Heart right ventricle (tissue), 16 donors: Measurements from ENCODE around the gene RTN4. TPM values are rescaled to one million over a fixed set of nuclear protein-coding genes. Genes with fewer than 3 reads are reported as not detected.
"Not testable (repeated sequence)": the region's sequence is repeated elsewhere in the genome, so short reads cannot be mapped to it uniquely, and the experiment has no call there.

Experiments used
- ATAC-seq, 8 donors: fragments of 200-7000 bp; cut with Tn5 transposase; one replicate each; pipeline ENCODE4 v1.9.1; 2020; ENCODE audit warnings: mild to moderate bottlenecking in 8 of 8, moderate library complexity in 8 of 8, moderate number of reproducible peaks in 1 of 8
- DNase-seq, 2 donors: peaks; one replicate each; pipeline ENCODE4 v3.0.0-alpha.2; 2020
- H3K27ac ChIP-seq, 10 donors: fragments of 200-600 bp; sonication (generic) in 2 of 10; one replicate each; pipeline versions ENCODE4 v1.5.0 to v1.8.0; 2020 to 2022; ENCODE audit warnings: mild to moderate bottlenecking in 3 of 10
- H3K27me3 ChIP-seq, 7 donors: fragments of 200-600 bp; one replicate each; pipeline ENCODE4 v1.8.0; 2021 to 2022; ENCODE audit warnings: mild to moderate bottlenecking in 2 of 7
- H3K36me3 ChIP-seq, 9 donors: fragments of 200-600 bp; sonication (generic) in 1 of 9; one replicate each; pipeline versions ENCODE4 v1.5.0 to v1.8.0; 2020 to 2022; ENCODE audit warnings: mild to moderate bottlenecking in 2 of 9
- H3K4me1 ChIP-seq, 9 donors: fragments of 200-600 bp; sonication (generic) in 1 of 9; one replicate each; pipeline versions ENCODE4 v1.5.0 to v1.8.0; 2020 to 2022; ENCODE audit warnings: mild to moderate bottlenecking in 4 of 9
- H3K4me3 ChIP-seq, 10 donors: fragments of 200-600 bp; sonication (generic) in 2 of 10; one replicate each; pipeline versions ENCODE4 v1.5.0 to v1.8.0; 2020 to 2022; ENCODE audit warnings: mild to moderate bottlenecking in 7 of 10, moderate library complexity in 2 of 10
- H3K9me3 ChIP-seq, 11 donors: fragments of 200-600 bp in 10 of 11; sonication (generic) in 2 of 11; one replicate each; pipeline versions ENCODE4 v1.5.0 to v1.8.0; 2013 to 2022; ENCODE audit warnings: mild to moderate bottlenecking in 2 of 11, control low read depth in 1 of 11, moderate library complexity in 1 of 11
- WGBS, 2 donors: extraction: QIAGEN DNeasy Blood & Tissue Kit; methylation state at CpG; one replicate each; pipeline ENCODE4 v1.1.7; 2013; ENCODE audit warnings: inconsistent platforms in 1 of 2; 5-methylcytosine and 5-hydroxymethylcytosine counted together
- intact Hi-C, 10 donors: fragments of 100-400 bp; cut with DNase I; formaldehyde crosslinking; loops; one replicate each; pipeline versions ENCODE4 v1.11.1 to v1.14.2; 2022
- polyA plus RNA-seq, 2 donors: library from polyadenylated mRNA; stranded (reverse); fragments of 200-250 nt; gene quantifications; one replicate each; pipeline ENCODE4 v1.2.3, GENCODE V29; 2013
- total RNA-seq, 10 donors: library from RNA; stranded (reverse); fragmentation: NEBNext Ultra II Directional in 3 of 10; extraction: Animal tissue kit (Norgen Biotek cat#: 25700) in 3 of 10; gene quantifications; one replicate each; pipeline versions ENCODE4 v1.2.1 to v1.2.4, GENCODE V29; 2021 to 2023
- TF ChIP-seq, protein P1 (sequence below), 9 donors: fragments of 200-600 bp; sonication (generic) in 2 of 9; IDR thresholded peaks; one replicate each; pipeline versions ENCODE4 v1.5.0 to v1.8.0; 2021 to 2022; ENCODE audit warnings: antibody characterized with exemption in 9 of 9, mild to moderate bottlenecking in 5 of 9, moderate library complexity in 1 of 9
- donor health status: Arrhythmogenic right ventricular cardiomyopathy.
- donor health status: ischemic (EF 13 %, LVEDD 7.1; RV severe dilation, severe dysfunction).
- donor health status: healthy with polysubstance abuse.
- donor health status: DM: no; HTN: yes; CAD: no.
- donor health status: DM: no; HTN: no; CAD: no.
- donor health status: ischemic (EF 25% LVEDD 6.9; RV normal size, moderate dysfunction).
- donor health status: ischemic (EF 25% LVEDD 5.7; RV mildly dilated, moderate dysfunction).
- donor health status: healthy.
- donor health status: DM: yes; HTN: yes; CAD: no.
- donor health status: Ischemic cardiomyopathy.
- donor health status: ischemic (EF 35%, LVEDD 5.7; RV mildly dilated, moderate dysfunction).
- donor health status: nonischemic (EF 11% LVEDD 7.7; RV severe dilation, severe dysfunction).
- donor health status: DM: yes; HTN: yes; CAD: no.
- donor health status: PGD.
- donor health status: ischemic (EF 29% LVEDD 5.4; RV normal size, mild dysfunction).
- donor health status: nonischemic (EF 23%, LVEDD 6.1; RV moderate dilation, normal function).

RTN4 gene
- total and polyA plus RNA-seq, 12 donors = 40.6 to 163 (median 95.3) TPM

DNA sequence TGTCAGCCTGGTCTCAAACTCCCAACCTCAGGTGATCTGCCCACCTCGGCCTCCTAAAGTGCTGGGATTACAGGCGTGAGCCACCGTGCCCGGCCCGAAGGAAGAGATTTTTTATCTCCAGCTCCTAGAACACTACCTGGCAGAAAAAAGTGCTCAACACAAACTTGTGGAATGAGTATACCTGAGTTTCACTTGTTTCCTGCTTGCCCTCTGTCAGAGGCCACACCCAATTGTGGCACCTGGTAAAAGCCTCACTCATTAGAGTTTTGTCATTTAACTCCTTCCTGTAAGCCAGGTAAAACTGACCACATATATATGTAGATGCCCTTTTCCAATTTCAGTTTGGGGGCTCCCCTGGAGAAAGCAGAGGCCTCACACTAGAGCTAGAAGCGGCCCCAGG lies 42.2 kb upstream of the RTN4 start:
- ATAC-seq = no peak
- peaks cover 4 to 40% (median 16%) of the 10 kb centered on the region in 9 donors for H3K4me1 ChIP-seq
- 97 to 99% methylated on average over 6 of the region's 6 CpGs for WGBS, 2 donors

DNA sequence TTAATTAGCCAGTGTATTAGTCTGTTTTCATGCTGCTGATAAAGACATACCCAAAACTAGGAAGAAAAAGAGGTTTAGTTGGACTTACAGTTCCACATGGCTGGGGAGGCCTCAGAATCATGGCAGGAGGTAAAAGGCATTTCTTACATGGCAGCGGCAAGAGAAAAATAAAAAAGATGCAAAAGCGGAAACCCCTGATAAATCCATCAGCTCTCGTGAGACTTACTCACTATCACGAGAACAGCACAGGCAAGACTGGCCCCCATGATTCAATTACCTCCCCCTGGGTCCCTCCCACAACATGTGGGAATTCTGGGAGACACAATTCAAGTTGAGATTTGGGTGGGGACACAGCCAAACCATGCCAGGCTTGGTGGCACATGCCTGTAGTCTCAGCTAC lies 41.4 kb upstream of the RTN4 start:
- H3K36me3 ChIP-seq, H3K27me3 ChIP-seq, H3K4me3 ChIP-seq, DNase-seq, ATAC-seq, intact Hi-C loops, H3K9me3 ChIP-seq: not testable (repeated sequence)
- Histone ChIP-seq H3K4me1 (peaks cover 1 to 32% (median 9%) of the 10 kb centered on the region in 9 donors), H3K27ac (peak overlapping the region in 1 of 10 donors; percentile 49)
- WGBS, 2 donors = 71 to 75% methylated on average over 4 of the region's 4 CpGs

More for the DNA sequence above, 42.2 kb upstream of the RTN4 start:
- Histone ChIP-seq H3K27me3 (no peaks in the 10 kb centered on the region), H3K36me3 (no peaks in the 10 kb centered on the region), H3K4me3 (no peak overlapping the region), H3K27ac (peak overlapping the region in 1 of 10 donors; percentile 49), H3K9me3 (no peaks in the 10 kb centered on the region)
- DNase-seq = no peak
- TF ChIP-seq, protein P1, sequence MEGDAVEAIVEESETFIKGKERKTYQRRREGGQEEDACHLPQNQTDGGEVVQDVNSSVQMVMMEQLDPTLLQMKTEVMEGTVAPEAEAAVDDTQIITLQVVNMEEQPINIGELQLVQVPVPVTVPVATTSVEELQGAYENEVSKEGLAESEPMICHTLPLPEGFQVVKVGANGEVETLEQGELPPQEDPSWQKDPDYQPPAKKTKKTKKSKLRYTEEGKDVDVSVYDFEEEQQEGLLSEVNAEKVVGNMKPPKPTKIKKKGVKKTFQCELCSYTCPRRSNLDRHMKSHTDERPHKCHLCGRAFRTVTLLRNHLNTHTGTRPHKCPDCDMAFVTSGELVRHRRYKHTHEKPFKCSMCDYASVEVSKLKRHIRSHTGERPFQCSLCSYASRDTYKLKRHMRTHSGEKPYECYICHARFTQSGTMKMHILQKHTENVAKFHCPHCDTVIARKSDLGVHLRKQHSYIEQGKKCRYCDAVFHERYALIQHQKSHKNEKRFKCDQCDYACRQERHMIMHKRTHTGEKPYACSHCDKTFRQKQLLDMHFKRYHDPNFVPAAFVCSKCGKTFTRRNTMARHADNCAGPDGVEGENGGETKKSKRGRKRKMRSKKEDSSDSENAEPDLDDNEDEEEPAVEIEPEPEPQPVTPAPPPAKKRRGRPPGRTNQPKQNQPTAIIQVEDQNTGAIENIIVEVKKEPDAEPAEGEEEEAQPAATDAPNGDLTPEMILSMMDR (IDR thresholded peaks at IDR 0.05) = no peak
- intact Hi-C loops = no loop called here

DNA sequence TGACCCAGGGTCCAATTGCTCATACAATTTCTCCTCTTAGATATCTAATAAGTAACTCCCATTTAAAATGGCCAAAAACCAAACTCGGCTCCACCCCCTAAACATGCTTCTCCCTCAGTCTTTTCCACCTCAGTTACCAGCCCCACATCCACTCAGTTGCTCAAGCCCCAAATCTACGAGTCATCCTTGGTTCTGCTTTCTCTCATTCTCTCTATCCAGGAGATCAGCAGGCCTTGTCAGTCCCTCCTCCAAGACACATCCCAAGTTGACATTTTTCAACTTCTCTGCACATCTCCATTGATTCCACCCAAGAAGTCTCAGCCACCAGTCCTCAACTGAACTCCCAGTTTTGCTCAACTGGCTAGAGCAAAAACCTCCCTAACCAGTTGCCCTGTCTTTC lies 40.5 kb upstream of the RTN4 start:
- no peaks in the 10 kb centered on the region for H3K36me3 ChIP-seq
- H3K9me3 ChIP-seq = no peaks in the 10 kb centered on the region
- DNase-seq (no peak), ATAC-seq (no peak)
- no peaks in the 10 kb centered on the region for H3K27me3 ChIP-seq
- H3K4me3 ChIP-seq = no peak overlapping the region
- intact Hi-C loops = no loop called here
- 89 to 94% methylated on average over 2 of the region's 2 CpGs for WGBS, 2 donors
- H3K27ac ChIP-seq = peak overlapping the region in 1 of 10 donors; percentile 49
- TF ChIP-seq, protein P1 (IDR thresholded peaks at IDR 0.05) = no peak
- H3K4me1 ChIP-seq = peaks cover 0 to 28% (median 5%) of the 10 kb centered on the region in 9 donors

DNA sequence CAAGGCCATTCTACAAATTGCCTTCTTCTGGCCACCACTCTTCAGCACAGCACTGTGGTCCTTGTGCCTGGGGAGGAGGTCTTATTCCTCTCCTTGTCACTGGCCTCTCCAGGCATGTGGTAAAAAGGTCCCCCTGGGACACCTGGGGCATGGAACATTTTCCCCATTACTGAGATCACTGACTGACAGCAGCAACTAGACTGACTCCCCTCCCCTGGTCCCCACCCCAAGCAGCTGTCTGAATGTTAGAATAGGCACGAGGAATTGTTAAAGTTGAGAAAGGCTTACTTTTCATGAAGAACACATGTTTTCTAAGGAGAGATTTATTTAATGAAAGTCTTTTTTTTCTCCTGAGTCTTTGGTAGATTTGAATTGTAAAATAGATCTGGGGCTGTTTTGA lies 39.5 kb upstream of the RTN4 start:
- H3K4me3 ChIP-seq = no peak overlapping the region
- H3K36me3 ChIP-seq = no peaks in the 10 kb centered on the region
- 96% methylated on average over 1 of the region's 1 CpG for WGBS, 2 donors
- TF ChIP-seq, protein P1 (IDR thresholded peaks at IDR 0.05) = no peak
- H3K9me3 ChIP-seq = no peaks in the 10 kb centered on the region
- H3K4me1 ChIP-seq = peaks cover 0 to 26% (median 5%) of the 10 kb centered on the region in 9 donors
- no peaks in the 10 kb centered on the region for H3K27me3 ChIP-seq
- peak overlapping the region in 2 of 10 donors; percentile 34 to 58 for H3K27ac ChIP-seq
- DNase-seq (no peak), ATAC-seq (peak in 2 of 8 donors; percentile 12 to 20)
- intact Hi-C loops = no loop called here

DNA sequence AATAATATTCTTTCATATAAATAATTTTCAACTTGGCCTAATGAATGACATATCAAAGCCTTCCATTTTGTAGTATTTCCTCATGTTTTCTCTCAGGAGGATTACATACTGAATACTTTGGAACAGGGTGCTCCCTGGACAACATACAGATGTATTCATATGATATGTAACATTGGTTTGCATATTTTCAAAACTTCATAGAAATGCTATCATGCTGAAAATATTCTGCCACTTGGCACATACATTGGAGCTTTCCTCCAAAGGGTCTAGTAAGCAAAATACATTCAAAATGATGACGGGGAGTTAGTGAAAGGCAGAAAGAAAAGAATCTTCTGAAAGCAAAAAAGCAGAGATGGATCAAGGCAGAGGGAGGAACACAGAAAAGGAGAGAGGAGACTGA lies 38.1 kb upstream of the RTN4 start:
- DNase-seq (no peak), ATAC-seq (no peak)
- no peak overlapping the region for H3K4me3 ChIP-seq
- no peaks in the 10 kb centered on the region for H3K9me3 ChIP-seq
- TF ChIP-seq, protein P1 (IDR thresholded peaks at IDR 0.05) = no peak
- H3K27me3 ChIP-seq = no peaks in the 10 kb centered on the region
- peak overlapping the region in 2 of 10 donors; percentile 34 to 63 for H3K27ac ChIP-seq
- H3K36me3 ChIP-seq = no peaks in the 10 kb centered on the region
- H3K4me1 ChIP-seq = peaks cover 0 to 22% (median 5%) of the 10 kb centered on the region in 9 donors
- WGBS, 2 donors = 84 to 88% methylated on average over 1 of the region's 1 CpG
- intact Hi-C loops = no loop called here
